ENCODE data around the gene ATF7IP.

- TF ChIP-seq, protein P1, sequence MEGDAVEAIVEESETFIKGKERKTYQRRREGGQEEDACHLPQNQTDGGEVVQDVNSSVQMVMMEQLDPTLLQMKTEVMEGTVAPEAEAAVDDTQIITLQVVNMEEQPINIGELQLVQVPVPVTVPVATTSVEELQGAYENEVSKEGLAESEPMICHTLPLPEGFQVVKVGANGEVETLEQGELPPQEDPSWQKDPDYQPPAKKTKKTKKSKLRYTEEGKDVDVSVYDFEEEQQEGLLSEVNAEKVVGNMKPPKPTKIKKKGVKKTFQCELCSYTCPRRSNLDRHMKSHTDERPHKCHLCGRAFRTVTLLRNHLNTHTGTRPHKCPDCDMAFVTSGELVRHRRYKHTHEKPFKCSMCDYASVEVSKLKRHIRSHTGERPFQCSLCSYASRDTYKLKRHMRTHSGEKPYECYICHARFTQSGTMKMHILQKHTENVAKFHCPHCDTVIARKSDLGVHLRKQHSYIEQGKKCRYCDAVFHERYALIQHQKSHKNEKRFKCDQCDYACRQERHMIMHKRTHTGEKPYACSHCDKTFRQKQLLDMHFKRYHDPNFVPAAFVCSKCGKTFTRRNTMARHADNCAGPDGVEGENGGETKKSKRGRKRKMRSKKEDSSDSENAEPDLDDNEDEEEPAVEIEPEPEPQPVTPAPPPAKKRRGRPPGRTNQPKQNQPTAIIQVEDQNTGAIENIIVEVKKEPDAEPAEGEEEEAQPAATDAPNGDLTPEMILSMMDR (IDR thresholded peaks at IDR 0.05), result no peak
- TF ChIP-seq POLR2AphosphoS5 (IDR thresholded peaks at IDR 0.05; ENCODE audit: low read depth, low read length) (no peak), SIN3A (IDR thresholded peaks at IDR 0.05; ENCODE audit: borderline replicate concordance, insufficient read depth, low read depth, low read length) (no peak)
These were observed 87.4 kb downstream of the ATF7IP start for GRCh38 chr12:14452865-14453264.
